ENCODE measurements around the gene MLXIP.

MLXIP gene

GRCh38 chr12:122139941-122140340, 61.4 kb downstream of the MLXIP start:
- Histone ChIP-seq H3K9me3 (ENCODE audit: control insufficient read depth, low read length) (peaks cover 18% of the 10 kb centered on the region), H3K36me3 (ENCODE audit: control insufficient read depth, insufficient read depth, low read length) (peaks cover 51% of the 10 kb centered on the region), H3K4me3 (ENCODE audit: extremely low read depth, insufficient read depth, low read length, poor library complexity, severe bottlenecking) (no peak overlapping the region), H3K4me1 (ENCODE audit: control insufficient read depth, insufficient read depth, low read length, poor library complexity, severe bottlenecking) (no peaks in the 10 kb centered on the region), H3K27ac (ENCODE audit: low read depth, low read length, severe bottlenecking) (no peak overlapping the region)
- 96% methylated on average over 6 to 7 of the region's 8 CpGs for WGBS, 2 experiments (ENCODE audit: insufficient coverage in 2 of 2)

GRCh38 chr12:122140467-122141257, 62.1 kb downstream of the MLXIP start:
- WGBS, 2 experiments (ENCODE audit: insufficient coverage in 2 of 2): 96 to 98% methylated on average over 11 to 18 of the region's 19 CpGs
- H3K9me3 ChIP-seq (ENCODE audit: control insufficient read depth, low read length): peaks cover 18% of the 10 kb centered on the region
- peaks cover 44% of the 10 kb centered on the region for H3K36me3 ChIP-seq (ENCODE audit: control insufficient read depth, insufficient read depth, low read length)
- no peaks in the 10 kb centered on the region for H3K4me1 ChIP-seq (ENCODE audit: control insufficient read depth, insufficient read depth, low read length, poor library complexity, severe bottlenecking)
- H3K4me3 ChIP-seq (ENCODE audit: extremely low read depth, insufficient read depth, low read length, poor library complexity, severe bottlenecking): no peak overlapping the region
- no peak overlapping the region for H3K27ac ChIP-seq (ENCODE audit: low read depth, low read length, severe bottlenecking)

- peaks cover 43% of the 10 kb centered on the region for H3K36me3 ChIP-seq (ENCODE audit: control insufficient read depth, insufficient read depth, low read length)
- 93% methylated on average over 21 of the region's 21 CpGs for whole genome bisulfite sequencing, 2 experiments (ENCODE audit: insufficient coverage in 2 of 2)
Measured at GRCh38 chr12:122141911-122142725, 63.6 kb downstream of the MLXIP start.

GRCh38 chr12:122142857-122143256, 64.3 kb downstream of the MLXIP start:
- Histone ChIP-seq H3K4me3 (ENCODE audit: extremely low read depth, insufficient read depth, low read length, poor library complexity, severe bottlenecking) (no peak overlapping the region), H3K9me3 (ENCODE audit: control insufficient read depth, low read length) (peaks cover 18% of the 10 kb centered on the region), H3K4me1 (ENCODE audit: control insufficient read depth, insufficient read depth, low read length, poor library complexity, severe bottlenecking) (no peaks in the 10 kb centered on the region), H3K36me3 (ENCODE audit: control insufficient read depth, insufficient read depth, low read length) (peaks cover 43% of the 10 kb centered on the region), H3K27ac (ENCODE audit: low read depth, low read length, severe bottlenecking) (no peak overlapping the region)
- WGBS, 2 experiments (ENCODE audit: insufficient coverage in 2 of 2): 81 to 94% methylated on average over 5 of the region's 6 CpGs

More at GRCh38 chr12:122141911-122142725, 63.6 kb downstream of the MLXIP start:
- peaks cover 18% of the 10 kb centered on the region for H3K9me3 ChIP-seq (ENCODE audit: control insufficient read depth, low read length)
- H3K27ac ChIP-seq (ENCODE audit: low read depth, low read length, severe bottlenecking): no peak overlapping the region
- no peak overlapping the region for H3K4me3 ChIP-seq (ENCODE audit: extremely low read depth, insufficient read depth, low read length, poor library complexity, severe bottlenecking)
- H3K4me1 ChIP-seq (ENCODE audit: control insufficient read depth, insufficient read depth, low read length, poor library complexity, severe bottlenecking): no peaks in the 10 kb centered on the region

- H3K36me3 ChIP-seq (ENCODE audit: control insufficient read depth, insufficient read depth, low read length): peaks cover 34% of the 10 kb centered on the region
- 94 to 96% methylated on average over 11 of the region's 12 CpGs for WGBS, 2 experiments (ENCODE audit: insufficient coverage in 2 of 2)
- H3K4me3 ChIP-seq (ENCODE audit: extremely low read depth, insufficient read depth, low read length, poor library complexity, severe bottlenecking): no peak overlapping the region
- no peaks in the 10 kb centered on the region for H3K4me1 ChIP-seq (ENCODE audit: control insufficient read depth, insufficient read depth, low read length, poor library complexity, severe bottlenecking)
- peaks cover 18% of the 10 kb centered on the region for H3K9me3 ChIP-seq (ENCODE audit: control insufficient read depth, low read length)
- no peak overlapping the region for H3K27ac ChIP-seq (ENCODE audit: low read depth, low read length, severe bottlenecking)
Measured at GRCh38 chr12:122144885-122145284, 66.3 kb downstream of the MLXIP start.

GRCh38 chr12:122145505-122146330, 67.2 kb downstream of the MLXIP start:
- no peak overlapping the region for H3K4me3 ChIP-seq (ENCODE audit: extremely low read depth, insufficient read depth, low read length, poor library complexity, severe bottlenecking)
- no peaks in the 10 kb centered on the region for H3K4me1 ChIP-seq (ENCODE audit: control insufficient read depth, insufficient read depth, low read length, poor library complexity, severe bottlenecking)
- 94 to 96% methylated on average over 18 to 21 of the region's 23 CpGs for WGBS, 2 experiments (ENCODE audit: insufficient coverage in 2 of 2)
- no peak overlapping the region for H3K27ac ChIP-seq (ENCODE audit: low read depth, low read length, severe bottlenecking)
- peaks cover 31% of the 10 kb centered on the region for H3K36me3 ChIP-seq (ENCODE audit: control insufficient read depth, insufficient read depth, low read length)
- peaks cover 18% of the 10 kb centered on the region for H3K9me3 ChIP-seq (ENCODE audit: control insufficient read depth, low read length)

- WGBS, 2 experiments (ENCODE audit: insufficient coverage in 2 of 2): 92 to 95% methylated on average over 17 to 21 of the region's 21 CpGs
- Histone ChIP-seq H3K9me3 (ENCODE audit: control insufficient read depth, low read length) (peaks cover 6% of the 10 kb centered on the region), H3K4me3 (ENCODE audit: extremely low read depth, insufficient read depth, low read length, poor library complexity, severe bottlenecking) (no peak overlapping the region), H3K36me3 (ENCODE audit: control insufficient read depth, insufficient read depth, low read length) (peaks cover 11% of the 10 kb centered on the region), H3K4me1 (ENCODE audit: control insufficient read depth, insufficient read depth, low read length, poor library complexity, severe bottlenecking) (no peaks in the 10 kb centered on the region), H3K27ac (ENCODE audit: low read depth, low read length, severe bottlenecking) (no peak overlapping the region)
Measured at GRCh38 chr12:122147514-122148290, 69.1 kb downstream of the MLXIP start.

GRCh38 chr12:122148657-122149056, 70.1 kb downstream of the MLXIP start:
- no peak overlapping the region for H3K27ac ChIP-seq (ENCODE audit: low read depth, low read length, severe bottlenecking)
- 87% methylated on average over 6 of the region's 6 CpGs for WGBS, 2 experiments (ENCODE audit: insufficient coverage in 2 of 2)
- no peak overlapping the region for H3K4me3 ChIP-seq (ENCODE audit: extremely low read depth, insufficient read depth, low read length, poor library complexity, severe bottlenecking)
- peaks cover 2% of the 10 kb centered on the region for H3K36me3 ChIP-seq (ENCODE audit: control insufficient read depth, insufficient read depth, low read length)
- H3K4me1 ChIP-seq (ENCODE audit: control insufficient read depth, insufficient read depth, low read length, poor library complexity, severe bottlenecking): no peaks in the 10 kb centered on the region
- H3K9me3 ChIP-seq (ENCODE audit: control insufficient read depth, low read length): no peaks in the 10 kb centered on the region

GRCh38 chr12:122150127-122150681, 71.6 kb downstream of the MLXIP start:
- H3K4me3 ChIP-seq (ENCODE audit: extremely low read depth, insufficient read depth, low read length, poor library complexity, severe bottlenecking): no peak overlapping the region
- no peaks in the 10 kb centered on the region for H3K36me3 ChIP-seq (ENCODE audit: control insufficient read depth, insufficient read depth, low read length)
- H3K27ac ChIP-seq (ENCODE audit: low read depth, low read length, severe bottlenecking): no peak overlapping the region
- H3K4me1 ChIP-seq (ENCODE audit: control insufficient read depth, insufficient read depth, low read length, poor library complexity, severe bottlenecking): no peaks in the 10 kb centered on the region
- 89 to 92% methylated on average over 5 to 7 of the region's 8 CpGs for WGBS, 2 experiments (ENCODE audit: insufficient coverage in 2 of 2)
- no peaks in the 10 kb centered on the region for H3K9me3 ChIP-seq (ENCODE audit: control insufficient read depth, low read length)

Data from mesodermal cell (in vitro differentiated cells).